Measurements from ENCODE around the gene SYNE2.

GRCh38 chr14:64225151-64225757, 372.4 kb downstream of the SYNE2 start:
- no peak for TF ChIP-seq CTCF (IDR thresholded peaks at IDR 0.05)
- no peak for TF ChIP-seq REST (IDR thresholded peaks at IDR 0.05; ENCODE audit: insufficient read depth in 1 of 2, low read depth in 2 of 2, low read length in 1 of 2)

Data from Panc1 (cell line).